UCSD-AML1 (cell line): Measurements from ENCODE around the gene TMEM132D.

Source experiments
- DNase-seq: peaks from one replicate; lab custom pipeline; 2025; ENCODE audit not compliant: unreplicated experiment; lab: John Stamatoyannopoulos, UW

TMEM132D gene

DNA sequence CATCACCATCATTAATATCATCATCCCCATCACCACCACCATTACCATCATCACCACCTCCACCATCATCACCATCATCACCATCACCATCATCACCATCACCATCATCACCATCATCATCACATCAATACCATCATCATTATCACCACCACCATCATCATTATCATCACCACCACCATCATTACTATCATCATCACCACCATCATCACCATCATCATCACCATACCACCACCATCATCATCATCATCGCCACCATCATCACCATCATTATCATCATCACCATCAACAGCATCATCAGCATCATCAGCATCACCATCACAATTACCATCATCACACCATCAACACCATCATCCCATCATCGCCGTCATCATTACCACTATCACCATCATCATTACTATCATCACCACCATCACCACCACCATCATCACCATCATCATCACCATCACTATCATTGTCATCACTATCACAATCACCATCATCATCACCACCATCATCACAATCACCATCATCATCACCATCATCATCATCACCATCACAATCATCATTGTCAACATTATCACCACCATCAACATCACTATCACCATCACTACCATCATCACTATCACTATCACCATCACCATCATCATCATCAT is 767.0 kb downstream of the TMEM132D start:
- no peak for DNase-seq

DNA sequence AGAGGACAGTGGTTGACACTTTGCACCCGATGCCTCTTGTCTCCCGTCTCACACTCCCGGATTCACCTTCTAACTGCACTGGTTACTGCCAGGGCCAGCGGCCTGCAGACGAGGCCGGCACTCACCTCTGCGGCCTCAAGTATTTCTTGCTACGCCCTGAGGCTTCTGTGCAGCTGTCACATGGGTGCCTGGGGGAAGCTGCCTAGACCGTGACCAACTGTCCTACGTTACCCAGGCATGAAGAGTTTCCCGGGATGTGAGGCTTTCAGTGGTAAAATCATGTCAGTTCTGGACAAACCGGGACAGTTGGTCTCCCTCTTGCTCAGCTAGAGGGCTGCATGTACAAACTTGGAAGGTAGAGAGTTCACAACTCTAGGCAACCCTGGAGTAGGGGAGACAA is 776.1 kb downstream of the TMEM132D start:
- no peak for DNase-seq

DNA sequence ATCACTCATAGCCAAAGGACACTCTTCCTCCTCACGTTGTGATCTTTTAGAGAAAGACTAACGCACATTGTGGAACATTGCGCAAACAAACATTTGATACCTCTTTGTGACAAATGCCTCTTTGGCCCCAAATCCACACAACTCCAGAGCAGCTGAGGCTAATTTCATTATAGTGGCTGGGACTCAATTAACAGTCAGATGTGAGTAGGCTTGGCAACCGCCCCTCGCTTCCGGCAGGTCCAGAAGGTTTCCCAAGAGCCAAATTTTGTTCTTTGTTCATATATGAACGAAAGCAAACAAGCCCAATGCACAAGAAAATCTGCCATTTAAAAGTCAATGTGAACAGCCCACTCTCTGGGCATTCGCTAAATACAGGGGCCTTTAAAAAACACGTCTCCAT is 776.6 kb downstream of the TMEM132D start:
- no peak for DNase-seq

DNA sequence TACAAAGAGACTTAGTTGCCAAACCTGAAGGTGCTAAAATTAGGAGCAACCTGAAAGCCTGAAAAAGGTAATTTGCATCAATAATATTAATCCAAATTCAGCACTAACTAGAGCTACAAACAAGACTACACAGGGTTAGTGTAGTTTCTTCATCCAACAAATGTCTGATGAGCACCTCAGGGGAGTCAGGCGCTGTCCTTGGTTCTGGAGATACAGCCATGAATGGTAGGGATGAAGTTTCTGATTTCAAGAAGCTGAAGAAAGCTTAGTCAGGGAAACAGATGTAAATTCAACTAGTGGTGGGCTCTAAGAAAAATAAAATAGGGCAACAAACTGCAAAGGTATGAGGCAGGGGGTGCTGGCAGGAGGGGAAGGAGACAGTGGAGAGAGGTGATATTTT is 784.3 kb downstream of the TMEM132D start:
- DNase-seq, result no peak

GRCh38 chr12:129115558-129115957 is 788.3 kb downstream of the TMEM132D start:
- no peak for DNase-seq

DNA sequence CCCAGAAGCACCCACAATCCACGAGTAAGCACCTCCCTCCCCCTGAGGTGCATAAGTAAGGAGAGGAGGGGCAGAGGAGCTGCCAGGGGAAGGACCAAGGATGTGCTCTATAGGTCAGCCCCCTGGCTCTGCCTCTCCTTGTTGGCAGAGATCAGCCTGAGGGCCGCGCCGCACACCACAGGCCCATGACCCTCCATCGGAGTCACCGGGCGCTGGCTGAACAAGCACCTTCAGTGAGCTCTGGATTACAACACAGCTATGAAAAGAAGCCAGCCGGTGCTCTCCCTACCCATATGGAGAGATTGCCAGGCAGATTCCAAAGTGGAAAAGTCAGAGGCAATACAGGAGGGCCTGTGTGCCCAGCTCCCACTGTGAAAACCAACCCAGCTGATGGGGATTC is 793.2 kb downstream of the TMEM132D start:
- no peak for DNase-seq

DNA sequence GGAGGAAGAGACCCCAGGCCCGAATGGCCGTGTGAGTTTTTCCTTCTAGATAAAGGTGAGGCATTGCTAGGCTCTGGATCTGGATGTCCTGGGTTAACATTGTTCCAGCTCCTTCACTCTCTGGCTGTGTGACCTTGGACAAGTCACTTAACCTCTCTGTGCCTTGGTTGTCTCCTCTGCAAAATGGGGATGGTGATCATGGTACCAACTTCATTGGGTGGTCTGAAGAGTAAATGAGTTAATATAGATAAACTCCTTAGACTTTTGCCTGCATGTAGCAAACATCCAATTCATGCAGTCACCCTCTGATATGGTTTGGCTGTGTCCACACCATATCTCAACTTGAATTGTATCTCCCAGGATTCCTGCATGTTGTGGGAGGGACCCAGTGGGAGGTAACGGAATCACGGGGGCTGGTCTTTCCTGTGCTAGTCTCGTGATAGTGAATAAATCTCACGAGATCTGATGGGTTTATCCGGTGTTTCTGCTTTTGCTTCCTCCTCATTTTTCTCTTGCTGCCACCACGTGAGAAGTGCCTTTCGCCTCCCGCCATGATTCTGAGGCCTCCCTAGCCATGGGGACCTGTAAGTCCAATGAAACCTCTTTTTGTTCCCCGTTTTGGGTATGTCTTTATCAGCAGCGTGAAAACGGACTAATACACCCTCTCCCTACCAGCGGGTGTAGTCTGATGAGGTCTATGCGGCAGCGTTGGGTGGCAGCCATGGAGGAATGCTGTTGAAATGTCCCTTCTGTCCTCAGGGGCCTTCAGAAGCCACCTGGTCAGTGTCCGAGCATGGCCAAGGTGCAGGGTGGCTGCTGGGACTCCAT is 794.4 kb downstream of the TMEM132D start:
- DNase-seq, result no peak

DNA sequence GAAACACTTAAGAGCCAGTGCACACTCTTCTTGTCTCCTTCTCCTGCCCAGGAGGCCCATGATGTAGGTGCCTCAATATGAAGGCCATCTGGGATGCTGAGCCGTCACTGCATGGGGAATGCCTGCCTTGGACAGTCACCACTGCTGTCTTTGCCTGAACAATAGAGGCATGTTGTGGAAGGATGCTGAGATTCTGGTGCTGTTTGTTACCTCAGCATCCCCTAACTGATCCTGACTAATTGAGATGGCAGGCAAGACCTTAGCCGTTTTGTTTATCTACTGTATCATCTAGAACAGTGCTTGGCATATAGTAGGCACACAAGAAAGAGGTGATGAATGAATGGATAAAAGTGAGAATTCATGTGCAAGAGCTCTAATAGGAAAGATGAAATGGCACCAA is 797.1 kb downstream of the TMEM132D start:
- no peak for DNase-seq

DNA sequence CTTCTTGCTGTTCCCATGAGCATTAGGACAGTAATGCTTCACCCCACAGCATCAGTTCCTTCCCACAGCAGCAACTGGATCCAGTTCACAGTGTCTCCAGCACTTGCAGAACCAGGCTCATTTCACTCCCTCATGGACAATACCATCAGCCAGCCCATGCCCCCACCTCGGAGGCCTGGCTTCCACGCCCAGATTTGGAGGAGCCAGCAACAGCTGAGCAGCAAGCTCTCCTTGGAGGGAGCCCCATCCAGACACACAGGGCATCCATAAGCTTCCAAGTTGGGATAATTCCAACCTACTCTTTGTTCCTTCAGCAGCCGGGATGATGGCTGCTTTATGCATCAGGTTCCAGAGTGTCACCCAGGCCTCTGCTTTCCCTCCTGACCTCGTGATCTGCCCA is 800.6 kb downstream of the TMEM132D start:
- DNase-seq, result no peak

GRCh38 chr12:129102233-129102632 is 801.6 kb downstream of the TMEM132D start:
- DNase-seq, result no peak

DNA sequence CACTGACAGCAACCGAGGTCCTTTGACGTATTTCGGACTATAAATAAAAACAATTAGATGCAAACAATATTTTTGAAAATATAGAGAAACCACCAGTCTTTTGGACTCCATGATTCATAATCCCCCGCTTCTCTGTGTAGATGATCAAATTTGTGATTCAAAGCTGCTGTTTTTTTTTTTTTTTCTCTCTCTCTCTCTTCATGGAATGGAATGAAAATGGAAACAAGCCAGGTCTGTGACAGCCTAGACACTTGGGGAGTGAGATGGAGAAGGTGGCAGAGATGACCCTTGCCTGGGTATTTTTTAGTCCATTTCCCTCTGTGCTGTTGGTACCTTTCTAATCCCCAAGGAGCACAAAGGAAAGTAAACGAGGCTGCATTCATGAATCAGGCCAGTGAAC is 802.0 kb downstream of the TMEM132D start:
- DNase-seq, result no peak

DNA sequence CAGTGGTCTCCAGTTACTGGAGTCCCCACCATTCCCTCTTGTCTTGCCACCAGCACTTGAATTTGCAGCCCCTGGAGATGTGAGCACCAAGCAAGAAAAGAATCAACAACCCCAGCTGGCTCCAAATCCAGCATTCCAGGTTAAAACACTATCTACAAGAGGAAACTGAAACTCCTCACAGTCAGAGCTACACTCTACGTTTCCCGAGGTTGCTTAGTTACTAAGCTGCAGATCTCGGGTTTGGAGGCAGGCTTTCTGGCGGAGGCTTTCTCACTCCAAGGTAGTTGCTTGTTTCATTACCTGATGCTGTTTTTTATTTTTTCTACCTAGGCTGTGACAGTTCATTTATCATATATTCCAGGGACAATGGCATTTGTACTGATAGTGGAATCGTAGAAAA is 802.4 kb downstream of the TMEM132D start:
- DNase-seq, result no peak

DNA sequence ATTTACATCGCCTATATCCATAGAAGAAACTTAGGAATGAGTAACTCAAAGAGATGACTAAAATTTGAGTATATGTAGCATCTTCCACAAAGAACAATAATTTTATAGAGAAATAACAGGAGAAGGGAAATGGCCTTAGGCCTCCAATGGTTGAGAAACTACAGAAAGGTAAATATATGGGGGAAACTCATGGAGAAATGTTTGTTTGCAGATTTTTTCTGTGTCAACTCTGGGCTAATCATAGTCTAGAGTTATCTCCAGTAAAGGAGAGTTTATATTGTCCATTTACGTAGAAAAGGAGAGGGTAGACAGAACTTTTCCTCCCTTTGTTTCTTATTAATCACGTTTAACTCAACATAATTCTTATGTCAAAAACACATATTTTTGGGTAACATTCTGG is 806.4 kb downstream of the TMEM132D start:
- no peak for DNase-seq

DNA sequence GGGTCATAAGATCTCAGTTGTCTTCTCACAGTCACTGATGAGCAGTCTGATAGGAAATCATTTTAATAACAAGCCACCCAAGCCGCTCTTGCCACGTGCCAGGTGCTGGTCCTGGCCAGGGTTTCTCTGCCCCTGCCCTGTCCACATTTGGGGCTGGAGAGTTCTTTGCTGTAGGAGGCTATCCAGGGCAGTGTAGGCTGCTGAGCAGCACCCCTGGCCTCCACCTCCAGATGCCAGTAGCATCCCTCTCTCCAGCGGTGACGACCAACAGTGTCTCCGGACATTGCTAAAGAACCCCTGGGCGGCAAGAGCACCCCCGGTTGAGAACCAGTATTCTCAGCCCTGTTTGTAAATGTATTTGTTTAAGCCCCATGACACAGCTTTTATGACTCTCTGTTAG is 806.9 kb downstream of the TMEM132D start:
- DNase-seq, result no peak

DNA sequence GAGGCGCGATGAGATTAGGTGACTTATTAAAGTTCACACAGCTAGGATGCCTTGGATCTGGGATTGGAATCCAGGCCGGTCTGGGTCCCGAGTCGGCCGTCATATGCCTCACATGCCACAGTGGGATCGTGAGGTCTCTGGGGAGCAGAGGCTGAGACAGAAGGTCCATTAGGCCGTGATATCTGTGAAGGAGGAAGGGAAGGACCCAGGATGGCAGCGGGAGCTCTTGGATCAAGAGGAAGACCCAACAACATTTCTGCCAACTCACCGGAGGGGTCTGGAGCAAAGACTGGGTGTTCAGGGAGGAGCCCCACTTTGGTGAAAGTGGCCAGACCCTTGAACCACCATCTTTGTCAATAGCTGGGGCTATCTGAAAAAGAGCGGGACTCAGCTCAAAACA is 807.6 kb downstream of the TMEM132D start:
- no peak for DNase-seq

DNA sequence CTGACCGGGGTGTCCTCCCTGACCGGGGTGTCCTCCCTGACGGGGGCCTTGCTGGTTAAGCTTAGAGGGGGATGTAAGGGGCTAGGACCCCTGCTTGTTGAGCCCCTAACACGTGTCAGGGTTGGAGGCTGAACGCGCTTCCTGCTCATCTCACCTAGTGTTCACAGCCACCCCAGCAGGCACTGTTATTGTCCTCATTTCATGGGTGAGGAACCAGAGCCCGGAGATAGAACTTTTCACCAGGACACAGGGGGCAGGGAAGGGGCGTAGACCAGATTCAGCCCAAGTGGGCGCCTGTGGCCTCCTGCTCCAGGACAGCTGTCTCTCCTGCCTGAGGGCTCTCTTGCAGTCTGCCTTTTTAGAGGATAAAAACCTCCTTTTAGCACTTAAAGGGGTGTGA is 814.2 kb downstream of the TMEM132D start:
- DNase-seq, result no peak

- DNase-seq, result no peak
These were observed 818.7 kb downstream of the TMEM132D start for GRCh38 chr12:129084875-129085826.

DNA sequence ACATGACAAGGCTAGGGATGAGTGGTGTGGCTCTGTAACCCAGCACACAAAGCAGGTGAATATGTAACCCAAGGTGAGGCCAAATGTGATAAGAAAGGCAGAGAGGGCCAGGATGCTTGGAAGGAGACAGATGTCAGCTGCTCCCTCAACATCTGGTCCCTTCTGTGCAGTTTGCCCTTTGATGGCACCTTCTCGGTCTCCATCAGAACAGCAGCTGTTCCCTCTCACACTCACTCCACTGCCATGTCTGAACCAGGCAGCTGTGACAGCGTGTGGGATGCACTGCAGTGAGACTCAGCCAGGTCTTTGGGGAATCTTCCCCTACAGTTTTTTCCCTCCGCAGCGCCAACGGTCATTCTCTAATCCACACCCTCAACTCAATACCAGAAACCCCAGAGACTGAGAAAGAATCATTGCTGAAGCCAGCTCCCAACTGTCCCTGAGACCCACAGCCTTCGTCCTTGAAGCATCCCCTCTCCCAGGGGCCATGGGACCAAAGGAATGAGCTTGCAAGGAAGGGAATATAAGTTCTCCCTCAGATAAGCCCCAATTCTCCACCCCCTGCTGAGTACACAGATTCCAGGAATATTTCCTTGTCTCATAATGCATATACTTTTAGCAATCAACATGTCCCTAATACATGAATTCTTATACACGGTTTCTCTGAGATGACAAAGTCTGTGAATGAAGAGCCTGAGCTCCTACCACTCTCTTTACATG is 820.5 kb downstream of the TMEM132D start:
- DNase-seq, result no peak

DNA sequence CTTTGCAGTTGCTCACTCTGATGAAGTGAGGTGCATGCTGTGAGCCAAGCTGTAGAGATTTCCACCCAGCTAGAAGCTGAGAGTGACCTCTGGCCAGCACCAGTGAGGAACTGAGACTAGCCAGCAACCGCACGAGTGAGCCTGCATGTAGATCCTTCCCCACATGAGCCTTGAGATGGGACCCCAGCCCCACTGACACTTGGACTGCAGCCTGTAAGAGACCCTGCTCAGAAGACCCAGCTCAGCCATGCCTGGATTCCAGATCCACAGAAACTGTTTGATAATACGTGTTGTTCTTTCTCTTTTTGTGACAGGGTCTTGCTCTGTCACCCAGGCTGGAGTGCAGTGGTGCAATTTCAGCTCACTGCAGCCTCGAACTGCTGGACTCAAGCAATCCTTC is 821.4 kb downstream of the TMEM132D start:
- DNase-seq, result no peak

DNA sequence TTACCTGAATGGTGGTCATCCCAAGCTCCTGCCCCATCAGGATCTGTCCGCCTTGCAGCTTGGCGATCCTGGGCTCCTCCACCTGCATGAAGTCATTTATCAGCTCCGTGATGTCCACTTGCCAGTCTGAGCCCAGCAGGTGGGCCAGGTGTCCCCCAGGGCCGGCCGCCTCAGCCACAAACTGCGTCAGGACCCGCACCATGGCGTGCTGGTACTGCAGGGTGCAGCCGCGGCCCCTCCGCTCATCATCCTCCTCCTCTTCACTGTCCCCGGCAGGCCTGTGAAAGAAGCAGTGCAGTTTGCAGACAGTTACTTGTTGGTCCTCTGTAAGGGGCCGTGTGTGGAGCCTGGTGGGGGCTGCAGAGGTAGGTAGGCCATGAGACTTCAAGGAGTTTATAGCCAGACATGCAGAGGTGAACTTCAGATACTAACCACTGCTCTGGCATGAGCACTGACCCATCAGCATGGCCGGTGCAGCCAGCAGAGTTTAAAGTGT is 822.0 kb downstream of the TMEM132D start:
- no peak for DNase-seq

- DNase-seq, result no peak
These were observed 823.0 kb downstream of the TMEM132D start for GRCh38 chr12:129080821-129081220.
